SK-N-SH treated with all-trans-retinoic acid at 6 μM for 48 hours (cell line): ENCODE data around the gene SOX6.

Experiments used
- ATAC-seq: fragments of 200-7000 bp; cut with Tn5 transposase; 3 replicates; pipeline ENCODE4 v1.9.1; 2020; ENCODE audit warnings: mild to moderate bottlenecking, moderate library complexity
- BACH2 ChIP-seq: fragments of 250-450 bp; sonication (Bioruptor Pico); IDR thresholded peaks from 2 replicates; pipeline ENCODE4 v1.9.0; 2021; ENCODE audit warnings: mild to moderate bottlenecking, borderline replicate concordance
- CREB5 ChIP-seq: fragments of 250-450 bp; sonication (Bioruptor Pico); IDR thresholded peaks from 2 replicates; pipeline ENCODE4 v1.5.1; 2020; ENCODE audit warnings: low read depth, mild to moderate bottlenecking, moderate library complexity
- CSDC2 ChIP-seq: fragments of 250-450 bp; sonication (Bioruptor Pico); IDR thresholded peaks from 2 replicates; pipeline ENCODE4 v1.5.0; 2020; ENCODE audit warnings: mild to moderate bottlenecking, moderate library complexity
- CSRNP3 ChIP-seq: fragments of 250-450 bp; sonication (Bioruptor Pico); IDR thresholded peaks from 2 replicates; pipeline ENCODE4 v1.5.1; 2021; ENCODE audit warnings: mild to moderate bottlenecking, moderate library complexity
- ESRRG ChIP-seq: fragments of 250-450 bp; sonication (Bioruptor Pico); IDR thresholded peaks from 2 replicates; pipeline ENCODE4 v1.6.1; 2021; ENCODE audit warnings: mild to moderate bottlenecking
- GLIS3 ChIP-seq: fragments of 250-450 bp; sonication (Bioruptor Pico); IDR thresholded peaks from 2 replicates; pipeline ENCODE4 v1.5.0; 2020; ENCODE audit warnings: mild to moderate bottlenecking, moderate library complexity
- ISL1 ChIP-seq: fragments of 250-450 bp; sonication (Bioruptor Pico); IDR thresholded peaks from 2 replicates; pipeline ENCODE4 v2.1.2; 2022; ENCODE audit warnings: mild to moderate bottlenecking, moderate library complexity
- OSR1 ChIP-seq: fragments of 250-450 bp; sonication (Bioruptor Pico); IDR thresholded peaks from 2 replicates; pipeline ENCODE4 v1.8.0; 2022; ENCODE audit warnings: moderate library complexity, mild to moderate bottlenecking, inconsistent platforms
- PATZ1 ChIP-seq: fragments of 250-450 bp; sonication (Bioruptor Pico); IDR thresholded peaks from 2 replicates; pipeline ENCODE4 v1.8.0; 2020; ENCODE audit warnings: mild to moderate bottlenecking, moderate library complexity, borderline replicate concordance
- POU6F1 ChIP-seq: fragments of 250-450 bp; sonication (Bioruptor Pico); IDR thresholded peaks from 2 replicates; pipeline ENCODE4 v1.8.0; 2021; ENCODE audit warnings: low read depth, mild to moderate bottlenecking, moderate library complexity, borderline replicate concordance
- PPARA ChIP-seq: fragments of 250-450 bp; sonication (Bioruptor Pico); IDR thresholded peaks from 2 replicates; pipeline ENCODE4 v1.5.0; 2020; ENCODE audit warnings: mild to moderate bottlenecking, borderline replicate concordance
- RARB ChIP-seq: fragments of 250-450 bp; sonication (Bioruptor Pico); IDR thresholded peaks from 2 replicates; pipeline ENCODE4 v1.8.0; 2021; ENCODE audit warnings: mild to moderate bottlenecking, moderate library complexity
- SNAI2 ChIP-seq: fragments of 250-450 bp; sonication (Bioruptor Pico); IDR thresholded peaks from 2 replicates; pipeline ENCODE4 v1.5.0; 2020; ENCODE audit warnings: mild to moderate bottlenecking, moderate library complexity
- TCF4 ChIP-seq: fragments of 250-450 bp; sonication (Bioruptor Pico); IDR thresholded peaks from 2 replicates; pipeline ENCODE4 v1.8.0; 2021; ENCODE audit warnings: mild to moderate bottlenecking, moderate library complexity, borderline replicate concordance
- TOX ChIP-seq: fragments of 250-450 bp; sonication (Bioruptor Pico); IDR thresholded peaks from 2 replicates; pipeline ENCODE4 v1.8.0; 2021; ENCODE audit warnings: mild to moderate bottlenecking, moderate library complexity, borderline replicate concordance
- TSHZ2 ChIP-seq: fragments of 250-450 bp; sonication (Bioruptor Pico); IDR thresholded peaks from 2 replicates; pipeline ENCODE4 v1.5.0; 2020; ENCODE audit warnings: mild to moderate bottlenecking, moderate library complexity
- ZC3H10 ChIP-seq: fragments of 250-450 bp; sonication (Bioruptor Pico); IDR thresholded peaks from 2 replicates; pipeline ENCODE4 v1.5.1; 2021; ENCODE audit warnings: mild to moderate bottlenecking, moderate library complexity
- ZFP3 ChIP-seq: fragments of 250-450 bp; sonication (Bioruptor Pico); IDR thresholded peaks from 2 replicates; pipeline ENCODE4 v1.5.0; 2020; ENCODE audit warnings: mild to moderate bottlenecking, moderate library complexity
- ZFP30 ChIP-seq: fragments of 450-650 bp; formaldehyde crosslinking; IDR thresholded peaks from 2 replicates; pipeline ENCODE4 v1.5.0; 2022; ENCODE audit warnings: mild to moderate bottlenecking, moderate library complexity
- ZNF565 ChIP-seq: fragments of 450-650 bp; formaldehyde crosslinking; conservative IDR thresholded peaks from 2 replicates; pipeline ENCODE4 v1.5.0; 2020; ENCODE audit warnings: low read depth, mild to moderate bottlenecking, moderate library complexity
- ZNF70 ChIP-seq: fragments of 450-650 bp; formaldehyde crosslinking; IDR thresholded peaks from 2 replicates; pipeline ENCODE4 v1.5.0; 2020; ENCODE audit warnings: mild to moderate bottlenecking, moderate library complexity
- ZNF8 ChIP-seq: fragments of 450-650 bp; formaldehyde crosslinking; IDR thresholded peaks from 2 replicates; pipeline ENCODE4 v1.5.0; 2020; ENCODE audit warnings: mild to moderate bottlenecking, moderate library complexity

SOX6 gene

GRCh38 chr11:16367252-16367651, 10.9 kb upstream of the SOX6 start:
- no peak for ATAC-seq
- no peak for TF ChIP-seq ZC3H10 (CRISPR knock-in tag)
- no peak for TF ChIP-seq GLIS3 (CRISPR knock-in tag)
- TF ChIP-seq TOX (CRISPR knock-in tag) = no peak
- TF ChIP-seq, all 23 proteins: peak for 0

- TF ChIP-seq PPARA (CRISPR knock-in tag) (no peak), BACH2 (no peak), RARB (CRISPR knock-in tag) (no peak), TCF4 (CRISPR knock-in tag) (no peak), TOX (CRISPR knock-in tag) (no peak), SNAI2 (no peak), ESRRG (no peak), POU6F1 (CRISPR knock-in tag) (no peak), OSR1 (CRISPR knock-in tag) (no peak), ZFP30 (CRISPR knock-in tag) (no peak), ZNF8 (CRISPR knock-in tag) (no peak), ISL1 (CRISPR knock-in tag) (no peak), ZNF565 (CRISPR knock-in tag) (no peak), PATZ1 (no peak), TSHZ2 (no peak), CSRNP3 (no peak), ZC3H10 (CRISPR knock-in tag) (no peak), ZFP3 (CRISPR knock-in tag) (no peak), CREB5 (no peak)
- ATAC-seq = no peak
These were observed 9.4 kb upstream of the SOX6 start for GRCh38 chr11:16365581-16366228.

GRCh38 chr11:16364254-16364653, 7.9 kb upstream of the SOX6 start:
- no peak for ATAC-seq
- TF ChIP-seq POU6F1 (CRISPR knock-in tag) (no peak), BACH2 (no peak), ZFP30 (CRISPR knock-in tag) (no peak), ZNF8 (CRISPR knock-in tag) (no peak), TCF4 (CRISPR knock-in tag) (no peak), ZNF70 (CRISPR knock-in tag) (no peak), ZC3H10 (CRISPR knock-in tag) (no peak), TSHZ2 (no peak), ZFP3 (CRISPR knock-in tag) (no peak), PPARA (CRISPR knock-in tag) (no peak), CREB5 (no peak), GLIS3 (CRISPR knock-in tag) (no peak), CSDC2 (CRISPR knock-in tag) (no peak)
